Stimulated activated naive CD8-positive, alpha-beta T cell treated with anti-CD3 and anti-CD28 coated beads, Interleukin-15, amount 100 ng/mL, for 72 hours (primary cell): ENCODE results near the gene PTRH2.
A peak's percentile ranks its signal among the peaks of the same experiment; 100 is the strongest.
"Not testable (repeated sequence)": the region's sequence is repeated elsewhere in the genome, so short reads cannot be mapped to it uniquely, and the experiment has no call there.

Experiments
- ATAC-seq: fragments of 150-1000 bp; cut with Tn5 transposase; 2 replicates; pipeline ENCODE4 v1.10.0; 2021; ENCODE audit warnings: mild to moderate bottlenecking, moderate library complexity
- DNase-seq, 2 donors: peaks; one replicate each; pipeline ENCODE4 v3.0.0; 2021 to 2022
- H3K27ac Mint-ChIP-seq, 2 donors: one replicate each; pipeline ENCODE4 v1.8.0; 2022; ENCODE audit warnings: mild to moderate bottlenecking in 2 of 2, mixed read lengths in 2 of 2, moderate library complexity in 2 of 2
- H3K27me3 Mint-ChIP-seq: one replicate; pipeline ENCODE4 v1.8.0; 2022; ENCODE audit warnings: mixed read lengths
- H3K4me1 Mint-ChIP-seq: one replicate; pipeline ENCODE4 v1.8.0; 2022; ENCODE audit warnings: mild to moderate bottlenecking, mixed read lengths
- H3K4me3 Mint-ChIP-seq, 2 donors: one replicate each; pipeline ENCODE4 v1.8.0; 2022; ENCODE audit warnings: mild to moderate bottlenecking in 2 of 2, mixed read lengths in 2 of 2, moderate library complexity in 1 of 2
- H3K9me3 Mint-ChIP-seq, 2 donors: one replicate each; pipeline ENCODE4 v1.8.0; 2022; ENCODE audit warnings: mixed read lengths in 2 of 2

The PTRH2 gene

DNA sequence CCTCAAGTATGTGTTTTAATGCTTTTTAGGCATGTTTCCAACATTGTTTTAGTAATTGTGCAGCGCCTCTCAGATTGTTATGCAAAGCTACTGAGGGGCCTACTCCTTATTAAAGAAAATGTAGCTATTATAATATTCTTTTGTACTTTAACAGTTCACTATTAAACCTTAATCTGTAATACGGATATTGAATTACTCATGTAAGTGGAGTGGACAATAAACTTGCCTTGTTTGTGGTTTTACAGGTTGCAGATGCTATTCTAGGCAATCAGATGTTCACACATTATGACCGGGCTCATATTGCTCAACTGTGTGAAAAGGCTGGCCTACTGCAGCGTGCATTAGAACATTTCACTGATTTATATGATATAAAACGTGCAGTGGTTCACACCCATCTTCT lies 41.0 kb downstream of the PTRH2 start:
- no peak for ATAC-seq
- peaks cover 15% of the 10 kb centered on the region for H3K4me1 Mint-ChIP-seq
- DNase-seq: no peak
- no peaks in the 10 kb centered on the region for H3K9me3 Mint-ChIP-seq
- no peaks in the 10 kb centered on the region for H3K27me3 Mint-ChIP-seq
- H3K4me3 Mint-ChIP-seq: no peak overlapping the region
- no peak overlapping the region for H3K27ac Mint-ChIP-seq

DNA sequence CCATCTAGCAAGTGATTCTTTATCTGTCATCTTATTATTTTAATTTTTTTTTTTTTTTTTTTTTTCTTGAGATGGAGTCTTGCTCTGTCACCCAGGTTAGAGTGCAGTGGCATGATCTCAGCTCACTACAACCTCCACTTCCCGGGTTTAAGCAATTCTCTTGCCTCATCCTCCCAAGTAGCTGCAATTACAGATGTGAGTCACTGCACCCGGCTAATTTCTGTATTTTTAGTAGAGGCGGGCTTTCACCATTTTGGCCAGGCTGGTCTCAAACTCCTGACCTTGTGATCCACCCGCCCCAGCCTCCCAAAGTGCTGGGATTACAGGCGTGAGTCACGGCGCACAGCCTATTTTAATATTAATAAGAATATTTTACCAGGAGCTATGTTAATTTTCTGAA lies 50.6 kb downstream of the PTRH2 start:
- not testable (repeated sequence) for DNase-seq, H3K4me3 Mint-ChIP-seq, ATAC-seq, H3K9me3 Mint-ChIP-seq, H3K4me1 Mint-ChIP-seq, H3K27ac Mint-ChIP-seq, H3K27me3 Mint-ChIP-seq

DNA sequence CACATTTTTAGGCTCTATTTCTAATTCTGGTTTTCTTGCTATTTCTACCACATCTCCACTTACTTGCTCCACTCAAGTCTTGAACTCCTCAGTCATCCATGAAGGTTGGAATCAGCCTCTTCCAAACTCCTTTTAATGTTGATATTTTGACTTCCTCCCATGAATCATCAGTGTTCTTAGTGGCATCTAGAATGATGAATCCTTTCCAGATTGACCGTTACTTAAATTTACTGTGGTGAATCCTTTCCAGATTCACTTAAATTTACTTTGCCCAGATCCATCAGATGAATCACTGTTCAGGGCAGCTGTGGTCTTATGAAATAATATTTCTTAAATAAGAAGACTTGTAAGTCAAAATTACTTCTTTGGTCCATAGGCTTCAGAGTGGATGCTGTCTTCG lies 55.1 kb downstream of the PTRH2 start:
- Mint-ChIP-seq H3K4me1 (peaks cover 24% of the 10 kb centered on the region), H3K27me3 (no peaks in the 10 kb centered on the region), H3K9me3 (no peaks in the 10 kb centered on the region), H3K27ac (peak overlapping the region in 1 of 2 donors; percentile 0), H3K4me3 (no peak overlapping the region)
- ATAC-seq (no peak), DNase-seq (no peak)

DNA sequence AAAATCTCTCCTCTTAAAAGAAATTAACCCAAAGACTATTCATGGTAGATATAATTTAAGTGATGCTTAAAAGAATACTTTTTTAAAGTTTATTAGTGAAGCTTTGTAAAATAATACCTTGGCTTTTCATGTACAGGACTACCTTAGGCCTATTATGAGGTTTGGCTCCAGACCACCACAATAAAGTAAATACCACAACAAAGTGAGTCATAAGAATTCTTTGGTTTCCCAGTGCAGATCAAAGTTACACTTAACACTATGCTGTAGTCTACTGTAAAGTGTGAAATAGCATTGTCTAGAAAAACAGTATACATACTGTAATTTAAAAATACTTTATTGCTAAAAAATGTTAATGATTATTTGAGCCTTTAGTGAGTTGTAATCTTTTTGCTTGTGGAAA lies 55.9 kb downstream of the PTRH2 start:
- Mint-ChIP-seq H3K27me3 (no peaks in the 10 kb centered on the region), H3K4me3 (no peak overlapping the region), H3K27ac (no peak overlapping the region), H3K4me1 (peaks cover 24% of the 10 kb centered on the region), H3K9me3 (no peaks in the 10 kb centered on the region)
- ATAC-seq (peak; percentile 87), DNase-seq (no peak)

- Mint-ChIP-seq H3K4me1 (peaks cover 24% of the 10 kb centered on the region), H3K27me3 (no peaks in the 10 kb centered on the region), H3K27ac (no peak overlapping the region), H3K4me3 (no peak overlapping the region), H3K9me3 (no peaks in the 10 kb centered on the region)
- ATAC-seq (peak; percentile 72), DNase-seq (no peak)
Observed at GRCh38 chr17:59650642-59651041, 56.6 kb downstream of the PTRH2 start.

- H3K9me3 Mint-ChIP-seq: no peaks in the 10 kb centered on the region
Observed at GRCh38 chr17:59649886-59650285, 57.3 kb downstream of the PTRH2 start.

More at GRCh38 chr17:59649886-59650285, 57.3 kb downstream of the PTRH2 start:
- Mint-ChIP-seq H3K27ac (no peak overlapping the region), H3K27me3 (no peaks in the 10 kb centered on the region), H3K4me1 (peaks cover 24% of the 10 kb centered on the region), H3K4me3 (no peak overlapping the region)
- DNase-seq (no peak), ATAC-seq (no peak)
